ENCODE measurements around the gene YAP1. TPM values are rescaled to one million over a fixed set of nuclear protein-coding genes. Genes with fewer than 3 reads are reported as not detected.

Gene YAP1
- total and polyA plus RNA-seq, 2 experiments from 2014 or later = 20.6 to 111 TPM

DNA sequence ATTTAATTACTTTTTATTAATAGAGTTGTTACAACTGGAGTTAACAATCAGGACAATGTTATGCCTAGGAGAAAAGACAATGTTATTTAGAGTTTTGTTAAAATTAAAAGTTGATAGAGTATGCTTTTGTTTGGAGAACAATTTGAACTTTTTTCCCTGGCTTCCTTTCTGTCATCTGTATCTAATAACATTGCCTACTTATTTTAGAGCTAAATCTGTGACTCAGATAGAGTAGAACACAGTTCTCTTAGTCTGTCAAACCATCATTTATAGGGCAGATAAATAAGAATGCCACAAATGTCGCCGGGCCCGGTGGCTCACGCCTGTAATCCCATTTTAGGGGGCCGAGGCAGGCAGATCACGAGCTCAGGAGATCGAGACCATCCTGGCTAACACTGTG, 28.9 kb upstream of the YAP1 start:
- H3K9me2 ChIP-seq (replicated peaks; ENCODE audit: insufficient read depth) = no peaks in the 10 kb centered on the region
- H3K4me3 ChIP-seq = no peak overlapping the region
- no peaks in the 10 kb centered on the region for H4K20me1 ChIP-seq (ENCODE audit: insufficient read depth, poor library complexity, severe bottlenecking)
- no peak overlapping the region for H3K27ac ChIP-seq
- no peak overlapping the region for H2AFZ ChIP-seq
- H3K9me3 ChIP-seq (ENCODE audit: low read depth) = no peaks in the 10 kb centered on the region
- DNase-seq (ENCODE audit: low spot score) = no peak
- no peaks in the 10 kb centered on the region for H3K36me3 ChIP-seq (replicated peaks; ENCODE audit: insufficient read depth, low read depth)
- no peaks in the 10 kb centered on the region for H3K4me1 ChIP-seq (ENCODE audit: insufficient read depth)
- H3K27me3 ChIP-seq = no peaks in the 10 kb centered on the region
- H3K4me2 ChIP-seq = no peak overlapping the region
- WGBS (ENCODE audit: low lambda C conversion rate, missing lambda C conversion rate) = 80% methylated on average over 7 of the region's 7 CpGs
- no peaks in the 10 kb centered on the region for H3K79me2 ChIP-seq
- TF ChIP-seq EZH2phosphoT487 (IDR thresholded peaks at IDR 0.05; ENCODE audit: low read depth, severe bottlenecking, unreplicated experiment) (no peak), CTCF (IDR thresholded peaks at IDR 0.05; ENCODE audit: poor library complexity) (no peak), EZH2 (IDR thresholded peaks at IDR 0.05; ENCODE audit: borderline replicate concordance) (no peak)

GRCh38 chr11:102085864-102086551, 24.2 kb upstream of the YAP1 start:
- WGBS (ENCODE audit: low lambda C conversion rate, missing lambda C conversion rate) = 93% methylated on average over 7 of the region's 7 CpGs
- H4K20me1 ChIP-seq (ENCODE audit: insufficient read depth, poor library complexity, severe bottlenecking) = no peaks in the 10 kb centered on the region
- TF ChIP-seq CTCF (IDR thresholded peaks at IDR 0.05; ENCODE audit: poor library complexity) (no peak), EZH2 (IDR thresholded peaks at IDR 0.05; ENCODE audit: borderline replicate concordance) (no peak), EZH2phosphoT487 (IDR thresholded peaks at IDR 0.05; ENCODE audit: low read depth, severe bottlenecking, unreplicated experiment) (no peak)
- no peaks in the 10 kb centered on the region for H3K27me3 ChIP-seq
- no peaks in the 10 kb centered on the region for H3K36me3 ChIP-seq (replicated peaks; ENCODE audit: insufficient read depth, low read depth)
- DNase-seq (ENCODE audit: low spot score) = no peak
- no peak overlapping the region for H3K27ac ChIP-seq
- H2AFZ ChIP-seq = no peak overlapping the region
- no peaks in the 10 kb centered on the region for H3K9me3 ChIP-seq (ENCODE audit: low read depth)
- H3K4me1 ChIP-seq (ENCODE audit: insufficient read depth) = no peaks in the 10 kb centered on the region
- no peaks in the 10 kb centered on the region for H3K9me2 ChIP-seq (replicated peaks; ENCODE audit: insufficient read depth)
- H3K4me3 ChIP-seq = no peak overlapping the region
- H3K79me2 ChIP-seq = no peaks in the 10 kb centered on the region
- no peak overlapping the region for H3K4me2 ChIP-seq

DNA sequence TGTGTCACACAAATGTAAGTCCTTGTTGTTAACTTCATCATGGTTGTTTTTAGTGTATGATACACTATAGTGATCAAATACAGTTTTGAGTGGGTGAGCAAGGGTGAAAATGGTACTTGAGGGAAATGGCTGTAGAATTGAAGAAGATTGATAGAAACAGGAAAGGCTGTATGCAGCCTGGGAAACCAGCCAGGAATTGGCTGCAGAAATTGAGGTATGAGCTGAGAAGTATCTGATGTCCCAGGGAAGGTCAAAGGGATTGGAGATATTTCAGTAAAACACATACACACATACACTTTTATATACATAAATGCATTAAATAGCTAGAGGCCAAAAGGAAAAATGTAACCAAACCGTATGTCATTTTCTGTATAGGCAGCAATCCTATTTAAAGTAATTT, 13.1 kb upstream of the YAP1 start:
- Histone ChIP-seq H3K79me2 (no peaks in the 10 kb centered on the region), H3K4me3 (no peak overlapping the region), H3K36me3 (replicated peaks; ENCODE audit: insufficient read depth, low read depth) (no peaks in the 10 kb centered on the region), H3K9me2 (replicated peaks; ENCODE audit: insufficient read depth) (no peaks in the 10 kb centered on the region), H4K20me1 (ENCODE audit: insufficient read depth, poor library complexity, severe bottlenecking) (no peaks in the 10 kb centered on the region), H3K9me3 (ENCODE audit: low read depth) (no peaks in the 10 kb centered on the region), H3K27me3 (no peaks in the 10 kb centered on the region), H3K4me1 (ENCODE audit: insufficient read depth) (no peaks in the 10 kb centered on the region), H2AFZ (no peak overlapping the region), H3K27ac (no peak overlapping the region), H3K4me2 (no peak overlapping the region)
- no peak for TF ChIP-seq EZH2phosphoT487 (IDR thresholded peaks at IDR 0.05; ENCODE audit: low read depth, severe bottlenecking, unreplicated experiment)
- no peak for TF ChIP-seq CTCF (IDR thresholded peaks at IDR 0.05; ENCODE audit: poor library complexity)
- TF ChIP-seq EZH2 (IDR thresholded peaks at IDR 0.05; ENCODE audit: borderline replicate concordance) = no peak
- DNase-seq (ENCODE audit: low spot score) = no peak
- WGBS (ENCODE audit: low lambda C conversion rate, missing lambda C conversion rate) = 65% methylated on average over 1 of the region's 1 CpG
